Fibroblast of mammary gland (primary cell): ENCODE measurements around the gene SPDL1.

Experiments
- DNase-seq: peaks from one replicate; pipeline ENCODE4 v3.0.0-alpha.2; 2010; ENCODE audit warnings: low read depth
- H3K4me3 ChIP-seq: 2 replicates; pipeline ENCODE4 v1.5.1; 2011; ENCODE audit warnings: low read depth, mild to moderate bottlenecking, low read length, moderate library complexity; ENCODE audit not compliant: control insufficient read depth
- CTCF ChIP-seq: conservative IDR thresholded peaks from 2 replicates; pipeline ENCODE4 v1.5.1; 2011; ENCODE audit warnings: low read depth, low read length, inconsistent platforms; ENCODE audit not compliant: control insufficient read depth, insufficient read depth

SPDL1 gene

GRCh38 chr5:169567079-169567478 lies 16.5 kb upstream of the SPDL1 start:
- no peak overlapping the region for H3K4me3 ChIP-seq
- no peak for DNase-seq
- TF ChIP-seq CTCF, result no peak

DNA sequence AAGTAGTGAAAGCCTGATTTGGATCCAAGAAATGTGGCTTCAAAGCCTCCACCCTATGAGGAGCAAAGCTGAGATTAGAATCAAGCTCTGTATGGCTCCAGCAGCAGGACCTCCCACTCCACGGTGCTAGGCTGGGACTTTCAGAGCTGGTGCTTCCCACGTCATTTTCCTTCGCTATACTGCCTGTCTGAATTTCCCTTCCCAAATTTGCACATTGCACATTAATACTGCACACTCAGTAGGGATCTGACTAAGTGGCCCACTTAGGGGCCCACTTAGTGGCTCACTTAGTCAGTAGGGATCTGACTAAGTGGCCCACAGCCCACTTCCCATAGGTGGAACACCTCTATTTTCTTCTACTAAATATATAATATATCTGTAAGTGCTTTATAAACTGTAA lies 14.1 kb upstream of the SPDL1 start:
- TF ChIP-seq CTCF, result no peak
- no peak overlapping the region for H3K4me3 ChIP-seq
- DNase-seq, result no peak

- no peak for TF ChIP-seq CTCF
- DNase-seq, result no peak
- no peak overlapping the region for H3K4me3 ChIP-seq
Measured at GRCh38 chr5:169571355-169571754, 12.2 kb upstream of the SPDL1 start.

DNA sequence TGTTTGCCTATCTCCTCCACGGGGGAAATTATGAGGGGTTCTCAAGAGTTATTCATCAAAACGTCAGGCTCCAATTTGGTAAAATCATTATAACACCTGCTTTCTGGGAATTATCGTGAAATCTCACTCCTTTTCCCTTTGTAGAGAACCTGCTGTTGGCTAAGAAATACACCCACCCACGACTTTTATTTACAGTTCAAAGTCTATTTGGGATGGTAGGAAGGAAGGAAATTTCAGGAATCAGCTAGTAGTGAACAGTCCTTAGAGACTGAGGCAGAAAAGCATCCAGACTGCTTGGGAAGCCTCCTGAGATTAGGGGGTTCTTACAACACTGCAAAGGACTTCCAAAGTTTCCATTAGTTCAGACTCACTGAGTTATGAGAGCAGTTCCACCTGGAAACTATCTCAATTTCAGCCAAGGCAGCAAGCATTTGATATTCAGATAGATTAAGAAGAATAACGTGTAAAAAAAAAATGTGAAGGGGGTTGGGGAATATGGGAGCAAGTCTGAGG lies 9.4 kb upstream of the SPDL1 start:
- DNase-seq, result no peak
- no peak overlapping the region for H3K4me3 ChIP-seq
- no peak for TF ChIP-seq CTCF

GRCh38 chr5:169576181-169576598 lies 7.4 kb upstream of the SPDL1 start:
- H3K4me3 ChIP-seq, result no peak overlapping the region
- no peak for TF ChIP-seq CTCF
- DNase-seq, result peak; percentile 99

GRCh38 chr5:169577951-169578350 lies 5.6 kb upstream of the SPDL1 start:
- TF ChIP-seq CTCF, result peak; percentile 80
- peak; percentile 70 for DNase-seq
- H3K4me3 ChIP-seq, result no peak overlapping the region

GRCh38 chr5:169580964-169581363 lies 2.6 kb upstream of the SPDL1 start:
- DNase-seq, result no peak
- H3K4me3 ChIP-seq, result no peak overlapping the region
- no peak for TF ChIP-seq CTCF
